Keratinocyte (primary cell): ENCODE data around the gene JUP. TPM values are rescaled to one million over a fixed set of nuclear protein-coding genes. Genes with fewer than 3 reads are reported as not detected.

Experiments
- DNase-seq: peaks from one replicate; pipeline ENCODE4 v3.0.0-alpha.2; 2011; ENCODE audit warnings: low read depth, missing footprints, low spot score
- FAIRE-seq: peaks from 2 replicates; lab custom pipeline; 2011; peaks lifted over from hg19 to GRCh38; lab: Jason Lieb, UNC
- H2AFZ ChIP-seq: 2 replicates; pipeline ENCODE4 v1.6.0; 2012; ENCODE audit warnings: low read length, control low read depth, inconsistent platforms; ENCODE audit not compliant: control insufficient read depth
- H3K27ac ChIP-seq: 2 replicates; pipeline ENCODE4 v1.5.1; 2011; ENCODE audit warnings: low read length; ENCODE audit not compliant: control insufficient read depth, insufficient read depth
- H3K27me3 ChIP-seq: 3 replicates; pipeline ENCODE4 v1.6.0; 2011; ENCODE audit warnings: low read length; ENCODE audit not compliant: control insufficient read depth, insufficient read depth; ENCODE audit errors: extremely low read depth
- H3K36me3 ChIP-seq, 2 experiments: 2 replicates in 1 of 2; 3 replicates in 1 of 2; pipeline ENCODE4 v1.5.1; 2011; ENCODE audit warnings: low read length in 2 of 2, mild to moderate bottlenecking in 1 of 2; ENCODE audit not compliant: control insufficient read depth in 2 of 2, insufficient read depth in 2 of 2; ENCODE audit errors: extremely low read depth in 1 of 2
- H3K4me1 ChIP-seq: 3 replicates; pipeline ENCODE4 v1.5.1; 2011; ENCODE audit warnings: low read length; ENCODE audit not compliant: control insufficient read depth, insufficient read depth; ENCODE audit errors: extremely low read depth
- H3K4me2 ChIP-seq: 3 replicates; pipeline ENCODE4 v1.6.0; 2011; ENCODE audit warnings: low read depth, low read length; ENCODE audit not compliant: control insufficient read depth, insufficient read depth; ENCODE audit errors: extremely low read depth
- H3K4me3 ChIP-seq, 3 experiments: fragments of 200-600 bp in 1 of 3; sonication (generic) in 1 of 3; 2 replicates in 2 of 3; 3 replicates in 1 of 3; pipeline ENCODE4 v1.5.1; 2011 to 2016; ENCODE audit warnings: low read length in 3 of 3, mild to moderate bottlenecking in 3 of 3, control low read depth in 2 of 3, inconsistent platforms in 1 of 3, low read depth in 1 of 3, mixed read lengths in 1 of 3, mixed run types in 1 of 3, moderate library complexity in 1 of 3; ENCODE audit not compliant: control insufficient read depth in 2 of 3, insufficient read depth in 2 of 3; ENCODE audit errors: extremely low read depth in 1 of 3
- H3K79me2 ChIP-seq: 2 replicates; pipeline ENCODE4 v1.6.0; 2012; ENCODE audit warnings: low read length; ENCODE audit not compliant: control insufficient read depth, insufficient read depth
- H3K9ac ChIP-seq: 3 replicates; pipeline ENCODE4 v1.6.0; 2011; ENCODE audit warnings: low read length; ENCODE audit not compliant: control insufficient read depth, insufficient read depth; ENCODE audit errors: extremely low read depth
- H3K9me1 ChIP-seq: 3 replicates; pipeline ENCODE4 v1.6.0; 2011; ENCODE audit warnings: low read length; ENCODE audit not compliant: control insufficient read depth, insufficient read depth; ENCODE audit errors: extremely low read depth
- H3K9me3 ChIP-seq: 2 replicates; pipeline ENCODE4 v1.5.1; 2012; ENCODE audit warnings: low read depth, low read length; ENCODE audit not compliant: control insufficient read depth
- H4K20me1 ChIP-seq: 3 replicates; pipeline ENCODE4 v1.6.0; 2011; ENCODE audit warnings: low read length; ENCODE audit not compliant: control insufficient read depth, insufficient read depth; ENCODE audit errors: extremely low read depth
- CTCF ChIP-seq, 3 experiments: IDR thresholded peaks in 1 of 3; conservative IDR thresholded peaks in 1 of 3; optimal IDR thresholded peaks in 1 of 3; 2 replicates in 2 of 3; 3 replicates in 1 of 3; pipeline versions ENCODE3 to v1.5.1; 2011; ENCODE audit warnings: low read length in 3 of 3, mild to moderate bottlenecking in 3 of 3, moderate library complexity in 2 of 3, control low read depth in 1 of 3, inconsistent platforms in 1 of 3; ENCODE audit not compliant: insufficient read depth in 2 of 3; ENCODE audit errors: extremely low read depth in 1 of 3
- EZH2 ChIP-seq: IDR thresholded peaks from one replicate; pipeline ENCODE4 v1.6.1; 2012; ENCODE audit warnings: inconsistent platforms, mild to moderate bottlenecking, low read length, moderate library complexity
- dilution Hi-C: fragments of 300-500 bp; cut with MboI; formaldehyde crosslinking; loops from one replicate; pipeline ENCODE4 v1.7.0; 2020; ENCODE audit warnings: low sequenced_read_pairs; ENCODE audit not compliant: extremely low pct_ligation_motif_present
- polyA plus RNA-seq, 5 experiments: library from polyadenylated mRNA; depleted of rRNA in 3 of 5; stranded (reverse) in 3 of 5; stranded (forward) in 1 of 5; unstranded in 1 of 5; fragments of >200 nt; gene quantifications; 1 replicate in 1 of 5; 2 replicates in 3 of 5; 3 replicates in 1 of 5; pipeline versions ENCODE4 v1.2.1 to v1.2.3, GENCODE V29; 2011 to 2012; ENCODE audit warnings: missing spikeins in 2 of 5, low read depth in 1 of 5, low replicate concordance in 1 of 5

The JUP gene
- polyA plus RNA-seq, 1 donor (not counting 4 experiments of a cell fraction or from before 2014, with no cell fraction given) = 152 TPM

GRCh38 chr17:41782142-41782541, 4.4 kb downstream of the JUP start:
- dilution Hi-C loops = no loop called here
- H3K27ac ChIP-seq = peak overlapping the region; percentile 85
- peaks cover 52% of the 10 kb centered on the region for H3K4me1 ChIP-seq
- peaks cover 30% of the 10 kb centered on the region for H4K20me1 ChIP-seq
- H2AFZ ChIP-seq = no peak overlapping the region
- FAIRE-seq (no peak), DNase-seq (no peak)
- peaks cover 15 to 26% of the 10 kb centered on the region in 2 experiments for H3K36me3 ChIP-seq
- H3K9me3 ChIP-seq = no peaks in the 10 kb centered on the region
- no peaks in the 10 kb centered on the region for H3K27me3 ChIP-seq
- peak overlapping the region; percentile 90 for H3K9ac ChIP-seq
- H3K4me2 ChIP-seq = peak overlapping the region; percentile 100
- peaks cover 7% of the 10 kb centered on the region for H3K9me1 ChIP-seq
- peaks cover 80% of the 10 kb centered on the region for H3K79me2 ChIP-seq
- TF ChIP-seq EZH2 (no peak), CTCF (optimal IDR thresholded peaks at IDR 0.05 in 1 of 3, IDR thresholded peaks at IDR 0.05 in 1 of 3, conservative IDR thresholded peaks at IDR 0.05 in 1 of 3; ENCODE audit: extremely low read depth in 1 of 3, insufficient read depth in 2 of 3, low read length in 3 of 3) (no peak)
- H3K4me3 ChIP-seq = peak overlapping the region; percentile 51 to 60 (median 54)

- Histone ChIP-seq H3K4me3 (peak overlapping the region in 1 of 3 experiments; percentile 60), H3K27me3 (no peaks in the 10 kb centered on the region), H3K9me3 (no peaks in the 10 kb centered on the region), H3K4me2 (peak overlapping the region; percentile 100), H3K4me1 (peaks cover 53% of the 10 kb centered on the region), H4K20me1 (peaks cover 30% of the 10 kb centered on the region), H2AFZ (no peak overlapping the region), H3K27ac (peak overlapping the region; percentile 41), H3K9me1 (peaks cover 7% of the 10 kb centered on the region), H3K36me3 (peaks cover 18 to 29% of the 10 kb centered on the region in 2 experiments), H3K79me2 (peaks cover 84% of the 10 kb centered on the region), H3K9ac (peak overlapping the region; percentile 90)
- dilution Hi-C loops = no loop called here
- no peak for DNase-seq
- TF ChIP-seq EZH2 (no peak), CTCF (optimal IDR thresholded peaks at IDR 0.05 in 1 of 3, IDR thresholded peaks at IDR 0.05 in 1 of 3, conservative IDR thresholded peaks at IDR 0.05 in 1 of 3; ENCODE audit: extremely low read depth in 1 of 3, insufficient read depth in 2 of 3, low read length in 3 of 3) (no peak)
- no peak for FAIRE-seq
These were observed 5.0 kb downstream of the JUP start for GRCh38 chr17:41781404-41782110.
